Cardiac muscle cell (in vitro differentiated cells and primary cell): ENCODE results near the gene ZC3H15. TPM values are rescaled to one million over a fixed set of nuclear protein-coding genes. Genes with fewer than 3 reads are reported as not detected.

Experiments
- DNase-seq, 2 donors: peaks; one replicate each; pipeline versions ENCODE4 v3.0.0 to v3.0.0-alpha.2; 2010 to 2017; ENCODE audit warnings: low read depth in 1 of 2, low spot score in 1 of 2
- H3K27ac ChIP-seq: fragments of 200-600 bp; sonication (generic); 2 replicates; pipeline ENCODE4 v1.5.1; 2016
- H3K27me3 ChIP-seq: fragments of 200-600 bp; sonication (generic); 2 replicates; pipeline ENCODE4 v1.6.0; 2016; ENCODE audit warnings: control low read depth
- H3K36me3 ChIP-seq: fragments of 200-600 bp; sonication (generic); 2 replicates; pipeline ENCODE4 v1.5.1; 2016; ENCODE audit warnings: control low read depth
- H3K4me1 ChIP-seq: fragments of 200-600 bp; sonication (generic); 2 replicates; pipeline ENCODE4 v1.8.1; 2017; ENCODE audit warnings: low read depth, mild to moderate bottlenecking, mixed run types
- H3K4me3 ChIP-seq: fragments of 200-600 bp; sonication (generic); 2 replicates; pipeline ENCODE4 v1.5.1; 2016; ENCODE audit warnings: mild to moderate bottlenecking
- H3K9me3 ChIP-seq: fragments of 200-600 bp; sonication (generic); 2 replicates; pipeline ENCODE4 v1.5.1; 2017; ENCODE audit warnings: low read depth, mild to moderate bottlenecking, control low read depth
- polyA plus RNA-seq: library from polyadenylated mRNA; unstranded; fragments of >200 nt; fragmentation: Nextera tagmentation; extraction: Ambion mirVana; gene quantifications from 2 replicates; pipeline ENCODE4 v1.2.1, GENCODE V29; 2016
- total RNA-seq: library from RNA; depleted of rRNA; stranded (reverse); fragments of >200 nt; gene quantifications from 2 replicates; pipeline ENCODE4 v1.2.3, GENCODE V29; 2016
- TF ChIP-seq, protein P1 (sequence below): IDR thresholded peaks from 2 replicates; pipeline ENCODE4 v1.5.1; 2012; ENCODE audit warnings: low read depth, mild to moderate bottlenecking, low read length

Gene ZC3H15
- total and polyA plus RNA-seq, 2 experiments from 2014 or later, result 50.8 to 72.4 TPM

DNA sequence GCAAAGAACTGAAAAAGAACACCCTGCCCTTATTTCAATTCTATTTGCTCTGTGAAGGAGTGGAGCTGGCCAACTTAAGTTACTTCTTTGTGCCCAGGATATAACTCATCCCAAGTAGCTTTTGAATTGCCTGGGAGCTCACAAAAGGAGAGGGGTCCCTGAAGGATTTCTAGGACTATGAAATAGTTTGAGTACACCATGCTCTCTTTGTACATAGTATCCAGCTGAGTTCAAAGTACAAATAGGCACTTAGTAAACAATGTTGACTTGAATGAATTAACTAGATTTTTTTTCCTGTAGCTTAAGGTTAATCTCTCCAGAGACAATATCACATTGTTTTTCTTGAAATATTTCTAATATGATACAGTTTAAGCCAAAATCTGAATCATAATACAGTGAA is 47.7 kb downstream of the ZC3H15 start:
- H3K36me3 ChIP-seq, result no peaks in the 10 kb centered on the region
- no peaks in the 10 kb centered on the region for H3K27me3 ChIP-seq
- no peak for DNase-seq
- no peak overlapping the region for H3K27ac ChIP-seq
- TF ChIP-seq, protein P1, sequence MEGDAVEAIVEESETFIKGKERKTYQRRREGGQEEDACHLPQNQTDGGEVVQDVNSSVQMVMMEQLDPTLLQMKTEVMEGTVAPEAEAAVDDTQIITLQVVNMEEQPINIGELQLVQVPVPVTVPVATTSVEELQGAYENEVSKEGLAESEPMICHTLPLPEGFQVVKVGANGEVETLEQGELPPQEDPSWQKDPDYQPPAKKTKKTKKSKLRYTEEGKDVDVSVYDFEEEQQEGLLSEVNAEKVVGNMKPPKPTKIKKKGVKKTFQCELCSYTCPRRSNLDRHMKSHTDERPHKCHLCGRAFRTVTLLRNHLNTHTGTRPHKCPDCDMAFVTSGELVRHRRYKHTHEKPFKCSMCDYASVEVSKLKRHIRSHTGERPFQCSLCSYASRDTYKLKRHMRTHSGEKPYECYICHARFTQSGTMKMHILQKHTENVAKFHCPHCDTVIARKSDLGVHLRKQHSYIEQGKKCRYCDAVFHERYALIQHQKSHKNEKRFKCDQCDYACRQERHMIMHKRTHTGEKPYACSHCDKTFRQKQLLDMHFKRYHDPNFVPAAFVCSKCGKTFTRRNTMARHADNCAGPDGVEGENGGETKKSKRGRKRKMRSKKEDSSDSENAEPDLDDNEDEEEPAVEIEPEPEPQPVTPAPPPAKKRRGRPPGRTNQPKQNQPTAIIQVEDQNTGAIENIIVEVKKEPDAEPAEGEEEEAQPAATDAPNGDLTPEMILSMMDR, result no peak
- no peak overlapping the region for H3K4me3 ChIP-seq
- H3K9me3 ChIP-seq, result no peaks in the 10 kb centered on the region
- H3K4me1 ChIP-seq, result peaks cover 9% of the 10 kb centered on the region

DNA sequence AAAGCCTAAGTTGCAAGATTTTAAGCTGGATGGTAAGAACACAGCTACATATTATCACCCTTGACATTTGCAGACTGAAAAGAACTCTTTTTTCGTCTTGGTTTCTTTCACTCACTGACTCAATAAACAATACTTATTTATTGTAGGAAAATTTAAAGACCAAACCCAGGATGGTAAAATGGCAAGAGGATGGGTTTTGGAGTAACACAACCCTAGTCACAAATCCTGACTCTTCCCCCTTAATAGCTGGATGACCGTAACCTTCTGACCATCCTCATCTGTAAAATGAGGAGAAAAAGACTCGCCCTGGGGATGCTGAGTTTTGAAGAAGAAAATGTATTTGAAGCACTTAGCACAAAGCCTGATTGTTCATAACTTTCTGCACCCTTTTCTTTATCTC is 48.3 kb downstream of the ZC3H15 start:
- no peak overlapping the region for H3K27ac ChIP-seq
- TF ChIP-seq, protein P1, result no peak
- peaks cover 9% of the 10 kb centered on the region for H3K4me1 ChIP-seq
- H3K4me3 ChIP-seq, result no peak overlapping the region
- H3K36me3 ChIP-seq, result no peaks in the 10 kb centered on the region
- DNase-seq, result no peak
- no peaks in the 10 kb centered on the region for H3K27me3 ChIP-seq
- no peaks in the 10 kb centered on the region for H3K9me3 ChIP-seq

DNA sequence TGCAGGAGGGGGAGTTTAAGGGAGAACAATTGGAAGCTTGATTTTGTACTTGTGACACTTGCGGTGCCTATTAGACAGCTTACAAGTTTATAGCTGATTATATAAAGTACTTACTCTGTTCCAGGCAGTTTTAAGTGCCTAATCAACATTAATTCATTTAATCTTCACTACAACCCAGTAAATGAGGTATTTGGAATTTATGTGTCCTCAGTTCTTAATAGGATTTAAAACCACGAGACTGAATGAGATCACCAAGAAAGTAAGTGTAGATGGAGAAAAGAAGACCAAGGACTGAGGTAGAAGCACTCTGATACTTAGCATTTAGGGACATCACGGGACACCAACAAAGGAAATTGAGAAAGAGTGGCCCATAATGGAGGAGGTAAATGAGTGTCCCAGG is 49.8 kb downstream of the ZC3H15 start:
- Histone ChIP-seq H3K9me3 (no peaks in the 10 kb centered on the region), H3K4me3 (no peak overlapping the region), H3K36me3 (no peaks in the 10 kb centered on the region), H3K27me3 (no peaks in the 10 kb centered on the region), H3K4me1 (peaks cover 13% of the 10 kb centered on the region), H3K27ac (no peak overlapping the region)
- no peak for DNase-seq
- TF ChIP-seq, protein P1, result no peak

DNA sequence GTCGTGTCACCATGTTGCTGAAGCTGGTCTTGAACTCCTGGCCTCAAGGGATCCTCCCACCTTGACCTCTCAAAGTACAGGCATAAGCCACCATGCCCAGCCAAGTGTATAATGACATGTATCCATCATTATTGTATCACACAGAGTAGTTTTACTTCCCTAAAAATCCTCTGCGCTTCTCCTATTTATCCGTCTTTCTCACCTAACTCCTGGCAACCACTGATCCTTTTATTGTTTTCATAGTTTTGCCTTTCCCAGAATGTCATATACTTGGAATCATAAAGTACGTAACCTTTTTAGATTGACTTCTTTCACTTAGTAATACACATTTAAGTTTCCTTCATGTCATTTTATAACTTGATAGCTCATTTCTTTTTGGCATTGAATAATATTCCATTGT is 51.0 kb downstream of the ZC3H15 start:
- Histone ChIP-seq H3K4me3 (no peak overlapping the region), H3K4me1 (peaks cover 4% of the 10 kb centered on the region), H3K27me3 (no peaks in the 10 kb centered on the region), H3K27ac (no peak overlapping the region), H3K9me3 (no peaks in the 10 kb centered on the region), H3K36me3 (no peaks in the 10 kb centered on the region)
- DNase-seq, result no peak
- TF ChIP-seq, protein P1, result no peak

DNA sequence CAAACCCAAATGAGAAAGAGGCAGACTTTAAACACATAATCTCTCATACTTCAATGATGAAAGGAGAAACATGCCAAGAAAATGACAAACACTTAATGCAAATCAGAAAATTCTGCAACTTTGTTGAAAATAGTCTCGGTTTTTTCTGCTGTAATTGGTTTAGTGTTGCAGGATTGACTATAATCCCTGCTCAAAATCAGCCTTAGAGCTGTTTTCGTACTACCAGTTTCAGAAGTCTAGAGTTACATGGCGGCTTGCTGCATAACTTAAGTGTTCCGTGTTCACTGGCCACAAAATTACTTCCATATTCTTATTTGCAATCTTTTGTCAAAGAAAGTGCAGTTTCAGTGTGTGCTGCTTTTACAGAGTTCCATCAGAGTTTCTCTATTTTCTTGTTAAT is 54.9 kb downstream of the ZC3H15 start:
- H3K36me3 ChIP-seq, result no peaks in the 10 kb centered on the region
- no peaks in the 10 kb centered on the region for H3K27me3 ChIP-seq
- TF ChIP-seq, protein P1, result no peak
- H3K27ac ChIP-seq, result no peak overlapping the region
- no peaks in the 10 kb centered on the region for H3K9me3 ChIP-seq
- no peak overlapping the region for H3K4me3 ChIP-seq
- peaks cover 6% of the 10 kb centered on the region for H3K4me1 ChIP-seq
- DNase-seq, result no peak

DNA sequence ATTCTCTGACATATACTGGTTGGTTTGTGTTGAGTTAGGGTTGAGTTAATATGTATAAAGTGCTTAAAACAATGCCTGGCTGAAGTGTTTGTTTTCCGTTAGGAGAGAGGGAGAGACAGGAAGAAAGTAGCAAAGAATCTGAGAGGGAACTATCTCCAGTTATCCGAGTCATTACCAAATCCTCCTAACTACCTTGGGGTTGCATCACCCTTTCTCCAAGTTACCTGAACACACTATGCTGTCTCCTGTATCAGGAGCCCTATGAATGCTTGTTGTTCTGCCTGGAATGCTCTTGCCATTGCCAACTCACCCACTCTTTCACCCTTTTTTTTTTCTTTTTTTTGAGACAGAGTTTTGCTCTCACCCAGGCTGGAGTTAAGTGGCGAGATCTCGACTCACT is 55.9 kb downstream of the ZC3H15 start:
- TF ChIP-seq, protein P1, result no peak
- Histone ChIP-seq H3K27ac (no peak overlapping the region), H3K9me3 (no peaks in the 10 kb centered on the region), H3K4me1 (peaks cover 6% of the 10 kb centered on the region), H3K27me3 (no peaks in the 10 kb centered on the region), H3K36me3 (no peaks in the 10 kb centered on the region), H3K4me3 (no peak overlapping the region)
- DNase-seq, result no peak
